ENCODE measurements around the gene CAMK2G.
"Not testable (repeated sequence)": the region's sequence is repeated elsewhere in the genome, so short reads cannot be mapped to it uniquely, and the experiment has no call there.

The CAMK2G gene

DNA sequence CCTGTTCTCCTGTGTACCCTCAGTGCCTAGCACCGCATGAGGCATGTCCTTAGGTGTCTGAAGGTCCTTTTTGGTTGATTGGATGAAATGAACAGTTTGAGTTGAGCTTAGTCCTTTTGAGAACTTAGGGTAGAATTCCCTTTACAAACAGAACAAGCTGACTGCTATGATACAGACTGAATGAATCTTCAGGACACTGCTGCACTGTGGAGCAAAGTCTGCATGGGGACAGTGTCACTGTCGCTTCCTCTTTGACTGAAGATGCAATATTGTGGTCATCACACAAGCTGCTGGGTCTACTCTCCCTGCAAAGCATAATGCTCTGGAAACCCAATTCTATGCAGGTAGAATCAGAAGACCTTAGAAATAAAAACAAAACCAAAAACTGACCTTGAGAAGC is 28.0 kb upstream of the CAMK2G start:
- DNase-seq (ENCODE audit: low spot score), result no peak

DNA sequence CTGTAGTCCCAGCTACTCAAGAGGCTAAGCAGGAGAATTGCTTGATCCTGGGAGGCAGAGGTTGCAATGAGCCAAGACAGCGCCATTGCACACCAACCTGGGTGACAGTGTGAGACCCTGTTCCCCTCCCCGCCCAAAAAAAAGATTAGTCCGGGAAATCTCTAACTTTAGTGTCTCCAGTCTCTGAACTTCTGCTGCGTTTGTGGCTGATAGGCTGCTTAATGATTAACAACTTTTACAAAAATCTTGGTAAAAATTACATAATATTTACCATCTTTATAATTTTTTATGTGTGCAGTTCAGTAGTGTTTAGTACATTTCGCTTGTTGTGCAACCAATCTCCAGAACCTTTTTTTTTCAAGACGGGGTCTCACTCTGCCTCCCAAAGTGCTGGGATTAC is 26.9 kb upstream of the CAMK2G start:
- DNase-seq (ENCODE audit: low spot score), result no peak

DNA sequence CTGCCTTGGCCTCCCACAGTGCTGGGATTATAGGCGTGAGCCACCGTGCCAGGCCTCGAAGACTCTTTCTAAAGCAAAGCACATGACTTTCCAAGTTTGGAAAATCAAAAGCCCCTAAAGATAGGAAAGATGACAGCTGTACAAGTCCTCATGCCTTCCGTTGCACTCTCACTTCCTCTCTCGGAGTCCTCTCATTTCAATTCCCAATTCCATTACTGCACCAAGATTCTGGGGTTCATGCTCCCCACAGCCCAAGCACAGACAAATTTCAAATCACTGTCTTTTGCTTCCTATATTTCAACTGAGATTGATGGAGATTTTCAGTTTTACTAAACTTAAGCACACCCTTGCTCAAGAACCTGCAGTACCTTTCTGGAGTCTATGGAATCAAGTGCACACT is 25.7 kb upstream of the CAMK2G start:
- DNase-seq (ENCODE audit: low spot score), result no peak

DNA sequence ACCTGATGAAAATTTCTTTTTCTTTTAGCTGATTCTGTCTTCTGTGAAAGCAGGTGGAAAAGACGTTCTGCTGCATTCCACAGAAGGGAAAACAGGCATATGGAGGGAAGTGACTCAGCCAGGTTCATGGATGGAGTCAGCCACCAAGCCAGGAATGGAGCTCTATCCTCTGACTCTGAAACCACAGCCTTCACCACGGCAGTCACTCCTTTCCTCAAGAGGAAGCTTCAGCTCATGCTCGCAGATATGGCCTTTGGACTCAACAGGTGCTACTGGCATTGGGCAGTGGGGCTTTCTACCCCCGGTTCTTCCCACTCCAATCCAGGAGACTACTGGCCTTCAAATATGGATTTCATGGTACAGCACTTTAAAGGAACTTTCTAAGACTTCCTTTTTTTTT is 25.1 kb upstream of the CAMK2G start:
- DNase-seq (ENCODE audit: low spot score), result no peak

DNA sequence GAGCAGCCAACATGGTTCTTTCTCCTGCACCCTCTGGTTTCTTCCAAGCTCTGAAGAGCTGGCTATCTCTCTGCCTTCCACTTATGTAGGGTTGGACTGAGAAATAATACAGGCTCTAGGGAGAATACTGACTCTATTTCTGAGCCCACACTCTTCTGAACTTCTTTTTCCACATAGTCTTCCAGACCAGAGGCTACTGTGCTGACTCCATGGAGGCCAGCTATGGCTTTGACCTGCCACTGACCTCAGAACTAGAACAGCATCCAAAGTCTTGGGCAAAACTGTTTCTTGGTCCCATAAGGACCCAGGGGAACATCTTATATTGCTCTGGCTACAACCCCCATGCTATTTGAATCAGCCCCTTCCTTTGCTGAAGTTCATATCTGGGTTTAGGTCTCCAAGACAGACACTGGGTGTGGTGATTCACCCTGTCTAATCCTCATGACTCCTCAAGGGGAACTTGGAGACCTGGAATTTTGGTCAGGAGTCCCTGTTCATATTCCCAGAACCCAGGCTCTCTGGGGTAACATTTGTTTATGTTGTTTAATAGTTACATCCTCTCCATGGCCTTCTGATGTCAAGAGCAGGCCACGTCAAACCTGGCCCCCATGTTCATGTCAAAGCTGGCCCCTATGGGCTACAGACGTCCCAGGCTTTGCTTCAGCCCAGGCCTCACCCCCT is 24.5 kb upstream of the CAMK2G start:
- DNase-seq (ENCODE audit: low spot score), result no peak

DNA sequence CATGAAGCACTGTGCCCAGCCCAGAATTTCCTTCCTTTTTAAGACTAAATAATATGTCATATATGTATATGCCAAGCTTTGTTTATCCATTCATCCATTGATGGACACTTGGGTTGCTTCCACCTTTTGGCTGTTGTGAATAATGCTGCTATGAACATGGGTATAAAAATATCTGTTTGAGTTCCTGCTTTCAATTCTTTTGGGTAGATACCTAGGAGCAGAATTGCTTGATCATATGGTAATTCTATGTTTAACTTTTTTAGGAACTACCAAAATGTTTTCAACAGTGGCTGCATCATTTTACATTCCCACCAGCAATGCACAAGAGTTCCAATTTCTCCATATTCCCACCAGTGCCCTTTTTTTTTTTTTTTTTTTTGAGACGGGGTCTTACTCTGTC is 23.3 kb upstream of the CAMK2G start:
- no peak for DNase-seq (ENCODE audit: low spot score)

DNA sequence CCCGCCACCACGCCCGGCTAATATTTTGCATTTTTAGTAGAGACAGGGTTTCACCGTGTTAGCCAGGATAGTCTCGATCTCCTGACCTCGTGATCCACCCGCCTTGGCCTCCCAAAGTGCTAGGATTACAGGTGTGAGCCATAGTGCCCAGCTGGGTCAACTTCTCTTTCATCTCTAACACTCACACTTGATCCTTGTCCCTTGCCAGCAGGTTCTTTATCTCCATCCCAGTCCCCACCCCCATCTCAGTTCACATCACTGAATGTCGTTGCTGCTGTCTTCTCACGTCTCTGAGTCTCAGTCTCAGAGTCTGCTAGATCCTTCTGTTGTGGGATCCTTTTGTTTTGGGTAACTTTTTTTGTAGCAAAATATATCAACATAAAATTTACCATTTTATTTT is 21.0 kb upstream of the CAMK2G start:
- not testable (repeated sequence) for DNase-seq (ENCODE audit: low spot score)

DNA sequence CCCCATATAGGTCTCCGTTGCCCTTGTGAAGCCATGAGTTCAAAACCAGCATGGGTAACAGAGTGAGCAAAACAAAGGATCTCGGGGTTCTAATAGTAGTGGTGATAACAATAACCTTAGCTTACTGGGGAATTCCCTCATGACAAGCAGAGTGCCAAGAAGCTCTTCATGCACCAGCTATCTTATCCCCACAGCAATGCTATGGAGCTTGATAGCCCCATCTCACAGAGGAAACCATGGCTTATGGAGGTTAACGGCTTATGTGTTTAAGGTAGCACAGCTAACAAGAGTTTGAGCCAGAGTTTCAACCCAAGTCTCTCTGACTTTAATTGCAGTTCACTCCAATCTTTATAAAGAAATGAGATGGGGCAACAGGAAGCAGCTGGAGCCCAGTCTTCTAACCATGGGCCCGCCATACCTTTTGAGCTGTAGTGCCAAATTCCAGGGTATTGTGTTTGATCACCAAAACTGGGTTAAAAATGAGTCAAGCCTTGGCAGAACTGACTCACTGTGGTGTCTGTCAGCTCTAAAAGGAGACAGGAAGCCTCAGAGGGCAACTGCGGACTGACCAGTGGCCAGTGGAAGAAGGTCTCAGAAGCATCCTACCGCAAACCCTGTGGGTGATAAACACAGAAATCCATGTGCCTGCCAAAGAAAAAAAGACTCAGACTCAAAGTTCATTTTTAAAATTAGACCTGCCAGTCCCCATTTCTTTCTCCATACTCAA is 20.1 kb upstream of the CAMK2G start:
- no peak for DNase-seq (ENCODE audit: low spot score)

DNA sequence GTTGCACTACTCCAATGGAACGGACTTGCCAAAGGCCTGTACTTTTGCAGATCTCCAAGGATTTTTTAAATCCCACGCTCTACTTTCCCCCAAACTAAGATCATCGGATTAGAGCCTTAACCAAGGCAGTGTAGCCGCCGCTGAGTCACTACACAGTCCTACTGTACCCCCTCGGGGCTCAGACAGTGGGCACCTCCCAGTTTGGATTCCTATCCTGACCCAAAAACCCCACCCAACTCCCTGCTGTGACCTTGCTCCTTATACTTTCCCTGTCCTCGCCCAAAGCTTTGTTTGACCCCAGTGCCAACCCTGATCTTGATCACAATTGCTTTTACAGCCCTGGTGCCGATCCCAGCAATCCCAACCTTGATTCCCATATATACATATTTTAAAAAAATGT is 19.1 kb upstream of the CAMK2G start:
- no peak for DNase-seq (ENCODE audit: low spot score)

DNA sequence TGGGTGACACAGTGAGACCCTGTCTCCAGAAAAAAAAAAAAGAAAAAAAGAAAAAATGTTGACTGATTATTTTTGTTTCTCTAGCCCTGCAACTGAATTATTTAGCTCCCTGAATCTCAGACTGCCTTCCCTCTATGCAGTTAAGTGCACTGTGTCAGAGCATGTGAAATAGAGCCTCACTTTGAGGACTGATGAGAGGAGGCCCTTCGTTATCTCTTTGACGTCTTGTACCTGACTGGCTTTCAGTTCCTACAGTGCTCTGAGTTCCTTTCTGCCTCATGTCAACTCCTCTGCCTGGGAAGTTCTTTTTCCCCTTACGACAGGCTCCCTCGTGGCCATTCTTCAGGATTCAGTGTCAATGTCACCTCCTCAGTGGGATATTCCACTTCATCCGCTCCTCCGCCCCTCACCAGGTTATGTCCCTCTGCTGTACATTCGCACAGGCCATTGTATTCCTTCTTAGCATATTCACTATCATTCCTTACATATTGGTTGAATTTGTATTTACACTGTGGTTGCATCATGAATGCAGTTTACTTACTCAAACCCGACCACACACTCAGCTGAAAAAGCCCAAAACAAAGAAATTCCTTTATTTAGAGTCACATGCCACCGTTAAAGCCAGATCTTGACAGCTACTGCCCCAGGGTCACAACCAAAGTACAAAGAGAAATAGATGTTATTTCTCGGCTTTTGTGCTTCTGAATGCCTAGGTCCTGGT is 18.1 kb upstream of the CAMK2G start:
- no peak for DNase-seq (ENCODE audit: low spot score)

DNA sequence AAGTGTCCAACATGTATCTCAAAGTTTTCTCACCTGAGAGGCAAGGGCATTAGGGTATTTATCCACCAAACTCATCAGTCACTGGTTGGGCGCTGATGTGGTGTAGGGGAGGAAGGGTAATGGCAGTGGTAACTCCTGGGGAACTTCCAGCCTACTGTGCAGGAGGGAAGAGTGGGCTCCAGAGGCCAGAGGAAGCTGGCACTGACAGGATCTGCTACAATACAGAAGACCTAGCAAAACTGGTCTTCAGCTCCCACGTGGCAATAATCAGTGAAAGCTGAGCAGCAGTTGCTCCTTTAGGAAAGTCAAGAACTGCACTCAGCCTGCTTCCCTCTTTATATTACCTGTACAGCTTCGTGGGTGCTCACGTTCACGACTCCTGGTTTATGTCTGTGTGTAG is 17.2 kb upstream of the CAMK2G start:
- no peak for DNase-seq (ENCODE audit: low spot score)

DNA sequence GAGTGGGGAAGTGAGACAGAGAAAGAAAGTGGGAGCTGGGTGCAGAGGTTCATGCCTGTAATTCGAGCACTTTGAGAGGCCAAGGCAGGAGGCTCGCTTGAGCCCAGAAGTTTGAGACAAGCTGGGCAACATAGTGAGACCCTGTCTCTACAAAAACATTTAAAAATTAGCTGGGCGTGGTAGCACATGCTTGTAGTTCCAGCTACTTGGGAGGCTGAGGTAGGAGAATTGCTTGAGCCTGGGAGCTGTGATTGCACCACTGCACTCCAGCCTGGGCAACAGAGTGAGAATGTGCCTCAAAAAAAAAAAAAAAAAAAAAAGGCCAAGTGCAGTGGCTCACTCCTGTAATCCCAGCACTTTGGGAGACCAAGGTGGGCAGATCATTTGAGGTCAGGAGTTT is 16.5 kb upstream of the CAMK2G start:
- DNase-seq (ENCODE audit: low spot score), result not testable (repeated sequence)

DNA sequence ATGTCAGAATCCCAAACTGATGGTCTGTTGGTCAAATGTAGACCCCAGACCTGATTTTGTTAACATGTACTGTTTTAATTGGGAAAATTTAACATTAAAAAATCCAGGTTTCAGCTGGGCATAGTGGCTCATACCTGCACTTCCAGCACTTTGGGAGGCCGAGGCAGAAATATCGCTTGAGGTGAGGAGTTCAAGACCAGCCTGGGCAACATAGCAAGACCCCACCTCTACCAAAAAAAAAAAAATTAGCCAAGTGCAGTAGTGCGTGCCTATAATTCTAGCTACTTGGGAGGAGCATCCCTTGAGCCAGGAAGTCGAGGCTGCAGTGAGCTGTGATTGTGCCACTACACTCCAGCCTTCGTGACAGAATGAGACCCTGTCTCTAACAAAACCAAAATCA is 15.9 kb upstream of the CAMK2G start:
- DNase-seq (ENCODE audit: low spot score), result no peak

DNA sequence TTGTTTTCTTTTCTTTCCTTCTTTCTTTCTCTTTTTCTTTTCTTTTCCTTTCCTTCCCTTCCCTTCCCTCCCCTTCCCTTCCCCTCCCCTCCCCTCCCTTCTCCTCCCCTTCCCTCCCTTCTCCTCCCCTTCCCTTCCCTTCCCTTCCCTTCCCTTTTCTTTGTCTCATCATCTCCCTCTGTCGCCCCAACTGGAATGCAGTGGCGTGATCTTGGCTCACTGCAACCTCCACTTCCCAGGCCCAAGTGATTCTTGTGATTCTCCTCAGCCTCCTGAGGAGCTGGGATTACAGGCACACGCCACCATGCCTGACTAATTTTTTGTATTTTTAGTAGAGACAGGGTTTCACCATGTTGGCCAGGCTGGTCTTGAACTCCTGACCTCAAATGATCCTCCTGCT is 15.1 kb upstream of the CAMK2G start:
- DNase-seq (ENCODE audit: low spot score), result not testable (repeated sequence)

DNA sequence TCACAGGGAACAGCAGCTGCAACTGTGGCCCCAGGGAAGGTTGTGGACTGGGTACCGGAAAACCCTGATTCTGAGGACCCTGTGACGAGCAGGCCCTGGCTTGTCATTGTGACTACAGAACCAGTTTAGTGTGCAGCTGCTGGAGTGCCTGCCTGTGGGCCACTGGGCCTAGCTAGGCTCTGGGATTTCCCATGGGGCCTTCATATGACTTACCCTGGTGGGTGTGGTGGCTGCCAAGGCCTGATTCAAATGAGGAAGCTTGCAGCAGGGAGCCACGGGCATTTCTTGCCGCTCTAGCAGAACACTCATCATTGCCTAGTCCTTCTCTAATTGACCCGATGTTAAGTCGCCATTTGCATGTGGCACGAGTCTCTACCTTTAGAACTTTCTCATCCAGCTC is 14.7 kb upstream of the CAMK2G start:
- no peak for DNase-seq (ENCODE audit: low spot score)

DNA sequence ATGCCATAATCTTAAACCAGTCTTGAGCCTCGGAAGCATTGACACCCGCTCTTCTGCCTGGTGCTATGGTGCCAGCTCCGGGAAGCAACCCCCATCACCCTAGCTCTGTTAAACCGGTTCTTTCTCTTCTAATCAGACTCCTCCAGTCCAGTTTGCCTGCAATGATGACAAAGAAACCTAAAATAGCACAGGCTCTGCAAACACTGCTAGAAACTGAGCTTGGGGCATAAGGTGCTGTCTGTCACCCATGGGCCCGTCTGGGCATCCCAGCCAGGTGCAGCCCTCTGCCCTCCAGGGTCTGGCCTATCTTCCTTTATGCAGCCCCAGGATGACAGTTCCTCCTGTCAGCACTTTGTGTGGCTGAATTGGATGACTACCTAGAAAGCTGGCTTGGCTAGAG is 14.2 kb upstream of the CAMK2G start:
- DNase-seq (ENCODE audit: low spot score), result no peak

DNA sequence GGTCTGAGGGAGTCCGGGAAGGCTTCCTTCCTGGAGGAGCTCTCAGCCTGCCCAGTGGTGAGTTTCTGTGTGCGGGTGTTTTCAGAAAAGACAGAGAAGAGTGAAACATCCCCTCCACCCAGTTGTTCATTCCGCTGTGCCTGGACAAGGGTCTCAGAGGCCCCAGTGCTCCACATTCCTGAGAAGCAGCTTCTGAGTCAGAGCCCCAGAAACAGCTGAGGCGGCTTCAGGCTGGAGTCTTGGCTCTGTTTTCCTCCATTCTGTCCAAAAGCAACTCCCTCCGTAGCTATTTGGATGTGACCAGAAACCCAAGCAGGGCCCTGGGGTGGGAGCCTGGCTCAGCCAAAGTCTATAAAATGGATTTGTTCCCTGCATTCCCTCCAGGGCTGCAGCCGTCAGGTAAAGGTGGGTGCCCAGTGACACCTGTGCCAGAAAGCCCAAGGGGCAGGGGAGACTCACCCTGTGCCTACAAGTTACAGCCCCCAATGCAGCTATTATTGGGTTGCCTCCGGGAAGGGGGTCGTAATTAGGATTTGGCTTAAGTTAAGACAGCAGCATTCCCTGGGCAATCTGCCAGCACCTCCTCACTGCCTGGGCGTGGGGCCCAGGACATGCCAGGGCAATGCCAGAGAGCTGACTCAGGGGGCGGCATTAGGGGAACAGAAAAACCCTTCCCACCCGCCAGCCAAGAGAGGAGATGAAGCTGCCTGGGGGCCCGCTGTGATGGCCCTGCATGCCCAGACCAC is 13.1 kb upstream of the CAMK2G start:
- peak; percentile 64 for DNase-seq (ENCODE audit: low spot score)

DNA sequence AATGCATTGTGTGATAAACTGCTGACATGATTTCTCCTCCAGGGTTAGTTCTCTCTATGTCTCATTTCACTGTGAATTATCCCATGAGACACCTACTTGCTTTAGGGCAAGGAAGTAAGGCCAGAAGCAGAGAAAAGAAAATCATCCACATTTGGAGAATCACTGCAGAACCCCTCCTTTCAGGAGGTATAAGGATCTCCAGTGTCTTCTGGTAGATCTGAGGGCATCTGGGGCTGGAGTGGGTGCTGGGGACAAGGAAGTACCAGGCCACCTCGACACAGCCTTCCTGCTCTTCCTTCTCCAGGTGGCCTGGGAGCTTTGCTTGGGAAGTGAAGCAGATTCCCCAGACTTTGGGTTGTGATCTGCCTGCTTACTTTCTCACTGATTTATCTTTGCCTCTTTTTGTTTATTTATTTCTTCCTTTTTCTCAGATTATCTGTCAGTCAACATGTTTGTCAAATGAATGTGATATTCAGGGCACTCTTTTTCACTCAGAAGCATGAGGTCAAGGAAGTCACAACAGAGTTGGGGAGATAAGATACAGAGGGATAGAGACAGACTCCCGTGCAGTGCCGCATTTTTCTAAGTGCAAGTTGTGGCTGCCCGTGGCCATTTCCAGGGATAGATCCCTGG is 12.4 kb upstream of the CAMK2G start:
- DNase-seq (ENCODE audit: low spot score), result no peak

DNA sequence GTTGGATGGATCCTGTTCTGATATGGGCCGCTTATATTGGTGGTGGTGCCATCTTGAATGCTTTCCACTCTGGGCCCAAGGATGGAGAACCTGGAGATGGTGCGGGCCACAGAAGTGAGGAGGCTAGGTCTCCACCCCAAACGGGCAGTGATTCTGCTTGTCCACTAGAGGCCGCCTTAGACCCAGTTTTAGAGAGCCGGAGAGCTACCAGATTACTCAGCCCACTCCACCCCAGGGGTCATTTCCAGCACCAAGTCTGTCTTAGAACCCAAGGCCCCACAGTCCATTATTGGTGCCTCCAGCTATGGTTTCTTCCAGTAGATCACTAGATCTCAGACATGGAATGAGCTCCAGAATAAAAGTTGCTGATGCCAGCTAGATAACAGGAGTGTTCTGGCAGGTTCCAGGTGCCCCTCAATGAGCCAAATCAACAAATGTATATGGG is 11.8 kb upstream of the CAMK2G start:
- DNase-seq (ENCODE audit: low spot score), result peak; percentile 50

DNA sequence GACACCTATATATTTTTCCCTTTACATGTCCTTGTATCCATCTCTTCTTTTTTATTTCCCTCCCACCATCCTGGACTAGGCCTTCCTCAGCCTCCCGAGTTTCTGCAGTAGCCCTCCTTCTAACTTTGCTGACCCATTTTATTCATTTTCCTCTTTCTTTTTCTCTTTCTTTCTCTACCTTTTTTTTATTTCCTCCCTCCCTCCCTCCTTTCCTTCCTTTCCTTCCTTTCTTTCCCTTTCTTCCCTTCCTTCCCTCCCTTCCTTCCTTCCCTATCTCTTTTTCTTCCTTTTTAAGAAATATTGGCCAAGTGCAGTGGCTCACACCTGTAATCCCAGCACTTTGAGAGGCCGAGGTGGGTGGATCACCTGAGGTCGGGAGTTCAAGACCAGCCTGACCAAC is 9.7 kb upstream of the CAMK2G start:
- DNase-seq (ENCODE audit: low spot score), result no peak

DNA sequence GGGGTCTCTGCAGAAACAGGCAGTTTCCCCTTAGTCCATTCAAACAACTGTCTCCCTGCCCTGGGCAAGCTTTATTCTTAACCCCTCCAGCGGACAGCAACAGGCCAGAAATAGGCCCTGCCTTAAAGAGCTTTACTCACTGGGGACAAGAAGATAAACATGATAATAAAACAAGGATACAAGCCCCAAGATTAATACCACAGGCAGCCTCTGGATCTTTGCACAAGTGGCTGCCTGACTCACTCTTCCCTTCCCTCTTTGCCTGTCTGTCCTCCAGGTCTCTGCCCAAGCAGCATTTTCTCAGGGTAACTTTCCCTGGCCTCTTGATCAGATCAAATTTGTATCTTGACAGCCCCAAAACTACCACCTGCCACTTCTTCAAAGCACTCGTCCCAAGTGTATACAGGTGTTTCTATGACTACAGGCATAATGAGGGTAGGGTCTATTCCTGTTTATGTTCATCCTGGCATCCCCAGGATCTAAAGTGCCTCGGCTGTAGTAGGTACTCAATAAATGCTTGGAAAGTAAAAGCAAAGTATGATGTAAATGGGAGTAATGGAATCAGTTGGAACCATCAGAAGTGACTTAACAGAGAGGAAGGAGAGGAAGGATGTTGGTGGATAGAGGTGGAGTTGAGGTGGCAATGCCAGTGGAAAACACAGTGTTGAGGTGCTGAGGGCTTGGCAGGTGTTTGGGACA is 7.0 kb upstream of the CAMK2G start:
- no peak for DNase-seq (ENCODE audit: low spot score)
